Measurements from ENCODE around the gene SPAG16.

SPAG16 gene

DNA sequence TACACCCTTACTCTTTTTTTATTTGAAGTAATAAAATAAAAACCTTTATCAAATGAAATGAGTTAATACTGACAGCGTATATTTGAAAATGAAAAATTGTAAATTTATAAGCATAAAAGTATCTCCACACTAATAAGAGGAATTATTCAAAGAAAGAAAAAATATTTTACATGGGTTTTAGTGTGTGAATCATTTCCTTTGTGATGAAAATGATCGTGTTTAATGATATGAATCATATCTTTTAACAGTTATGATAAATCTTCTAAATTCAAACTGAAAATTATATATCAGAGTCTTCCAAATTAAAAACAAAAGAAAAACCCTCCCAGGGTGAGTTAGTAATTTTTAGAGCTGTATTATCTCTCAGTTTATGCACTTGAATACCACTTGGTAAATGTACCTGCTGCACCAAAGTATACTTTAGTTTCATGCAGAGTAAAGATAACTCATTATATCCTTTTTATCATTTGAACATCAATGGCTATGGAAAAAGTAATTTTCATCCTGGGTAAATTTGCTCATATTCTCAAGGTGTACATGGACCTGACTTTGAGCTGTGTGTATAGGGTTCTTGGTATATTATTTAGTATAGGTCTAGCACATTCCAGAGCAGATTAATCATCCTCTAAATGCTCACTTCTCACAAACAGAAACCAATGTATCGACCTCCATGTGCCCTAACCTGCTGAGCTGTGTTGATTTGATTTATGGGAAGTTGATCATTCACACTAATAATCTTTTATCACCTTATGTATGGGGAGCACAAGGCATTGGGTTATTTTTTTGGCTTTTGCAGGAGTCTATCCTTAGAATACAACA is 1027.9 kb downstream of the SPAG16 start:
- DNase-seq = no peak

DNA sequence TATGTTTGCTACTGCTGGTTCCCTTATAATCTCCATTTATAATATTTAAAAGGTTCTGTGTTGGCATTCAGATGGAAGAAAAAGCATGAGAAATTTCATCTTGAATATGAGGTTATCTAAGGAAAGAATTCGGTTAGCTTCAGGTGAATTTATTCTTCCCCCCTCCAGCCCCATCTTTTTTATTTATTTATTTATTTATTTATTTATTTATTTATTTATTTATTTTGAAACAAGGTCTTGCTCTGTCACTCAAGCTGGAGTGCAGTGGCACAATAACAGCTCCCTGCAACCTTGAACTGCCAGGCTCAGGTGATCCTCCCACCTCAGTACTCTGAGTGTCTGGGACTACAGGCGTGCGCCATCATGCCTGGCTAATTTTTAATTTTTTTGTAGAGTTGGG is 1031.1 kb downstream of the SPAG16 start:
- no peak for DNase-seq

DNA sequence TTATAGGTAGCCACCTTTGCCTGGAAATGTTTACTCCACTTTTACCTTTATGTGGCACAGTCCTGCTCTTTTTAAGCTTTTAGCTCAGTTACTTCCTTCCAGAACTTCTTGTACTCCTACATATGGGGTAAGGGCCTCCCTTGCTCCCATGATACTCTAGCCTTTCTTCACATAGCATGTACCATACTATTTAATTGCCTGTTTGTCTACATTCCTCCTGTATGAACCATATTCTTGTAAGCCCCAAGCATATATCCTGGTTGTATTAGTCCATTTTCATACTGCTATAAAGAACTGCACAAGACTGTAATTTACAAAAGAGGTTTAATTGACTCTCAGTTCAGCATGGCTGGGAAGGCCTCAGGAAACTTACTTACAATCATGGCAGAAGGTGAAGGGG is 1035.9 kb downstream of the SPAG16 start:
- no peak for DNase-seq

DNA sequence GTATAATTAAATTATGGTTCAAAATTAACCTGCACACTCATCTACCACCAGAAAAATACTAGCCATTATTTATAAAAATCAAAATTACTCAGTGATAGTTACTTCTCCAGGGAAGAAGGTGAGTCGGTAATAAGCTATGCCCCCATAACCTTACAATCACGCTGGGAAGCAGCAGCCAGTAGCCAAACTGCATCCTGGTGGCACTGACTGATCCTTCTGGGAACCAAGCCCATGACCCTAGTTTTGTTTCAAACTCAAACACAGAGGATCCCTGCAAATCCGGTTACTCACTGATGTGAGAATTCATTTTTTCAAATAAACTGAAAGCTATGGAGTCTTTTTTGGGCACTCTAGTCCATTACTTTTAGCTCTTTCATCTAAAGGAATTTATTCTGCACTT is 1038.4 kb downstream of the SPAG16 start:
- DNase-seq = no peak

DNA sequence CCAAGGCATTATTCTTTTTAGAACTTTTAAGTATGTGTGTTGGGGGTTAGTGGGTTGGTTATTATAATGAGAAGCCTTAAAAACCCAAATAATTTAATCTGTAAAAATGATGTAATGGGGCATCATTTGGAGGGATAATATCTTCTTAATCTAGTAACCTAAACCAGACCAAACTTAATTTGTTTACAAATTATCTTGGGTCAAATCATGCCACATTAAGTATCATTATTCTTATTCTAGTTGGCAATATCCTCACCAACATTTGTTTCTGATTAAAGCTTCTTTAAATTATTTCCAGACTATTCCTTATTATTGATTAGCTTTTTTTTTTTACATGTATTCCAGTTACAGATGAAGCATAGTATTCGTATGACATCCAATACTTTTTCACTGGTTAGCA is 1041.1 kb downstream of the SPAG16 start:
- DNase-seq = no peak

DNA sequence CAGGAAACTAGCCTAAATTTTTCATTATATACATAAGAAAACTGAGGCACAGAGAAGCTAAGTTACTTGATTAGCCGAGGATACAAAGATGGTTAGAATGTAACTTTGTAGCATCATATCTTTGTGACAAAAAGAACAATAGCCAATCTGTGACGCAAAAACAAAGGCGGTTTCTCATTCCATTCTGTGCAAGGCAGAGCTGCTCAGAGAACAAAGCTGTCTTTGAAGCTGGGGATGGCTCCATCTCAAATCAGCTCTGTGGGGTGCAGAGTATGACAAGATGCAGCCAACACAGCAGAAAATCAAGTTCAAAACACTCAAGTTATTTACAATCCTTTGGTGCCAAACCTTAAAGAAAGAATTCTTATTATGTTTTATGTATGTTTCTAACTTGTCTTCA is 1044.7 kb downstream of the SPAG16 start:
- DNase-seq = no peak

DNA sequence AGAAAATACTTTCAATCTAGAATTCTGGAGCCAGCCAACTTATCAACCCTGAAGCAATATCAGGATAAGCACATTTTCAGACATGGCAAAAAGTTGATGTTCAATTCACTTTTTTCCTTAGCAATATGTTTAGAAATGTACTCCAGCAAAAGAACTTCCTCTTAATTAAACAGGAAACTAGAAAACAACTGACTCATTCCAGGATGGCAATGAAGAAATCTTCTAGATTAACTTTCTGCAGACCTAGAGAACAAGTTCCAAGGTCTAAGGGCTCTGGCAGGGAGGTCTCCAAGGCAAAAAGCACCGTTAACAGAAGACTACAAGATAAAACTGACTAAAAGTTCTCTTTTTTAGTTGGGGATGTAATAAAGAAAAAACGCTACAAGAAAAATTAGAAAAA is 1057.4 kb downstream of the SPAG16 start:
- DNase-seq = no peak

DNA sequence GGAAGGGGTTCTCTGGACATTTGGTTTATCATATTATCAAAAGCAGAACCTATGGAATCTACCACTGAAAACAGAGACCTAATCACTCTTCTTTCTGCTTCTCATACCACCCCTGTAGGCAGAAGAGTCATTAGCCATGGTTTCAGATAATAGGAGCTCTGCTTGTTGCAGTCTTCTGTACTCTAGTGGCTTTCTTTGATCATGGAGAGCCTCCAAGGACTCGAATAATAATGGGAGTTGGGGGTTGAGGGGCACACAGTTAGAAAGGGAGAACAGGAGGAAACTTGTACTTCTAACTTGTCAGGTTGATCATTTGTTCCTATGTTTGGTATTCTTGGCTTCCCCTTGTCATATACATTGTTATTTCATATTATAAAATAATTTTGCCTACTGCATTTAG is 1074.2 kb downstream of the SPAG16 start:
- no peak for DNase-seq

DNA sequence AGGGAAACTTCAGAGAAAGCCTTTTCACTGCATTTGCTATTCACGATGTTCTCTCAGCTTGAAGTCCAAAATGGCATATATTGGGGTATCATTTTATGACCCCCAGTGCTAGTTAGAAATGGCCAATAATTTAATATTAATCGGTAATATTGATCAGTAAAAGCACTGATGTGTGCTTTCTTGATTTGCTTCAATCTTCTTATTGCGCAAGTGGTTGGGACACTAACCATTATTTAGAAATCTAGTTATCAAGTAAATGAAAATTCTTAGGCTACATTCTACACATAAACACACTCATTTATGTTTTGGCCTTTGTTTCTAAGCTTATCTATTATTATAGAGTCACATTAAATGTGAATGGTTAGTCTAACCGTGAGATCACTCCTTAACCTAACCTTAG is 1076.9 kb downstream of the SPAG16 start:
- DNase-seq = no peak

DNA sequence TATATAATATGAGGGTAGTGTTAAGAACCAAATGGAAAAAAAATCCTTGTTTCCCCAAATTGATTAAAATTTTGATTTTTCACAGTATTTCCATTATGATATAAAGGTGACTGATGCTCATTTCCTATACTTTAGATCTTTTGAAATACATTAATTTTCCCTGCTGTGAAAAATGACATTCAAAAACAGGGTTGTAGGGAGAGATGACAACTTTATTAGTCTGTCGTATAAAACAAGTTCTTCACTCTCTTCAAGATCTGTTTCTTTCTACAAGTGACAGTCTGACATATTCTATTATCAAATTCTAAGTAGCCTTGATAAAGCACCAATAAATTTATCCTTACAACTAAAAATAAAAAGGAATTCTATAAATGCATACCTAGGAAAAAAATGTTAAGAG is 1081.3 kb downstream of the SPAG16 start:
- DNase-seq = no peak

DNA sequence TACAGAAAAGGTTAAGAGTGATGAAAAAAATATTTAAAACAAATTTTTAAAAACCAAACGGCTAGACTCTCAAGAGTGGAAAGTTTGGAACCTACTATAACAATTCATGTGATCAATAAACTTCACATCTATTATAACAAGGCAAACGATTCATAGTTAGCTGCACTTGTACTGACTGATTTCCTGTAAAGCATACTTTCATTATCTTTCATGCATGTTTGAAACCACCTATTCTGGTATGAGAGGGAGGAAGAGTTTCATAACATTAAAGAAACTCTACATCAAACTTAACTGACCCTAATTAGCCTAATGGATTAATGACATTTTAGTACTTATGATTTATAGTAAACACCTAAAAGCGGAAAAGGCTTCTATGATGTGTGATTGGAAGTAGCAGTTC is 1082.9 kb downstream of the SPAG16 start:
- no peak for DNase-seq

DNA sequence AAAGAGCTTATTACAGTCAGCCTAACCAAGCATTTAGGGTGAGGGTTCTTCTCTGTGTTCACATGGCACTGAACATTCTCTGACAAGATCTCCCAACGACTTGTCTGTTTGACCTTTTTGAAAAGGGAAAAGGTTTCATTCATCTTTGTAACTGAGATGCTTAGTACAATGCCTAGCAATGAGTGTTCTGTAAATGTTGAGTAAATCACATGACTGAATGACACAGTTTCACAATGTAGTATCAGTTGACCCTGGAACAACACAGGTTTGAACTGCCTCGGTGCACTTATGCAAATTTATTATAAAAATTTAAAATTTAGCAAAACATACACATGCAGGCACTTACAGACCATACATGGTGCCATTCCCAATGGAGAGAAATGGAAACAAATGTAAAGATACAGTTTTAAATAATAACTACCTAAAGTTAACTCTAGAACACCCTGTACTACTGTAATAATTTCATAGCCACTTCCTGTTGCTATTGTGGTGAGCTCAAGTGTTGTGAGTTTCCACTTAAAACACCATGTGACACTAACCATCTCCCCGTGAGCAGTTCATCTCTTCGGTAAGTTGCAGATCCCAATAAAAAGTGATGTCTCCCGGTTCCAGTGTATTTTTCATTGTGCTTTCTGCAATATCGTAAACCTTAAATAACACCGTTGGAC is 1092.5 kb downstream of the SPAG16 start:
- peak; percentile 57 for DNase-seq

DNA sequence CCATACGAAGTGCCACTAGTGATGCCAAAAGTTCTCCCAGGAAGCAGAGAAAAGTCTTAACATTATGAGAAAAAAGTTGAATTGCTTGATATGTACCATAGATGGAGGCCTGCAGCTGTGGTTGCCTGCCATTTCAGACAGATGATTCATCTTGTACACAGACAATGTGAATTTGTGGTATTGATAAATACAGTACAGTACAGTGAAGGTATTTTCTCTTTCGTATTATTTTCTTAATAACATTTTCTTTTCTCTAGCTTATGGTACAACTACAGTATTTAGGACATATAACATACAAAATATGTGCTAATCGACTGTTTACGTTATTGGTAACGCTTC is 1093.0 kb downstream of the SPAG16 start:
- DNase-seq = peak; percentile 35

DNA sequence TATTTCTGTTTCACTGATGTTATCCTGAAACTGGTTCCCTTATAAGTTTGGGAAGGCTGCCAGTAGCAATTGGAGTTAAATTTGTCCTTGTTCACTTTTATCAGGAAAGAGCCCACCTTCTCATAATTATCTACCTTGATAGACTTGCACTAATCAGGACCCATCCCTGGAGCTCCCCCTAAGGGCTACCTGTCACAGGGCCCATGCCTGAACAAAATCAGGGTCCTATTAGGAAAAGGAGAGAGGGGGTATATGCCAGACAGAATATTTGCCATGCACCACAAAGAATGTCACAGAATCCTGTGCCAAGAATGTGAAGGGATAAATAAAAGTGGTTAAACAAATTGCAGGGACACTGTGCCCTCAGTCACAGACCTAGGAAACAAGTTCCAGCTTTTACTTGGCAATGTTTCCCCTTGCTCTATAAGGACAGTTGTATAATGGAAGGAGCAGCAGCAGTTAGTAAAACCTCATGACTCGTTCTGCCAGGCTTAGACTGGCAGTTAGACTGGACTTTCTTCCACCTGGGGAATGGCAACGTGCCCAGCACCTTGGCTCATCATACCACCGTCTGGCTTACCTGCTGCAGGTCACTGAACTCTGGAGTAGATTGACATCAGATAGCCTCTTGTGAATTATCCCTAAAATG is 1094.3 kb downstream of the SPAG16 start:
- peak; percentile 36 for DNase-seq

DNA sequence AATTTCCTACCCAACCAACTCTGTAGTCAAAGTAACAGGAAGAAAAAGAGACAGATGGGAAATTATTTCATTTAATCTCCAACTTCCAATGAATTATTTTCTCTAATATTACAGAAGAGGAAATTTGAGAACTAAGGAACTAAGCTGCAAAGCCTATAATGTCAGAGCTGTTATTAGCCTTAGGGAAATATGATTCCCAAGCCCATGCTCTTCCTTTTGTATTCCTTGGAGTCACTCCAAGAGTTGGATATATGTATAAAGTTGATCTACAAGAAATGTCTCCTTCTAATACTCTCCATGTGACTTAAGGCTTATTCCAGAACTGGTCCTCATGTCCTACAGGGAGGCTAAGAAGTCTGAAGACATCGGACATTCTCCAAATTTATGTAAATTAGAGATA is 1095.0 kb downstream of the SPAG16 start:
- no peak for DNase-seq

DNA sequence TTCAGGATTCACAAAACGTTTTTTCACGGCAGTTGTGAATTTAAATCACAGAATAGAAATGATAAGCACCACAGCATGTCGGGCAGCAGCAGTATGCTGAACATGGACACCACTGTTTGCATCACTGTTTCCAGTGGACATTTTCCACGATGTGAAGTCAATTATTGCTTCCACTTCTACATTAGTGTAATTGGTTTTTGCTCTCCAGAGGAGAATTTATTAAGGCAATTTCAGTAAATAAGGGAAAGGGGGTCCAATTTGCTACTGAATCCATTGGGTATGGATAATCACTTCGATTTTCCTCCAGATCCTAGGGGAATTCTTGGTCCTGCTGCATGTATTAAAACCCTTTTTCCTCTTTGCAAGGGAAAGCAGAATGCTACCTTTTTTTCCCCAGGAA is 1096.4 kb downstream of the SPAG16 start:
- no peak for DNase-seq

DNA sequence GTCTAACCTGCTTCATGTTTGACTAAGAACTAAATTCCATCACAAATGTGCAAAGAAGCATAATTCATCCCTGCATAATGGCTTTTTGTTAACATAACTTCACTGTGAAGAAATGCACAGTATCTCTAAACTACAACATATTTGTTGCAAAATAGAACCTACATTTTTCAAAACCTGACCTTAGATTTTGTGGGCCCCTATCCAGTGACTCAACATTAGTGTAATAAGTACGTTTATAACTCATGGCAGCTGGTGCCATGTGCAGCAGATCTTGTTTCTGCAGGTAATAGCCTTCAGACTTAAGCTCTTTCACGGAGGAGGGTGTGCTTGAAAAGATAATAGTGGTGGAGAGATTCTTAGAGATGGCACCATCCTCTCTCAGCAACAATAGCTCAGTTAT is 1098.0 kb downstream of the SPAG16 start:
- DNase-seq = no peak

DNA sequence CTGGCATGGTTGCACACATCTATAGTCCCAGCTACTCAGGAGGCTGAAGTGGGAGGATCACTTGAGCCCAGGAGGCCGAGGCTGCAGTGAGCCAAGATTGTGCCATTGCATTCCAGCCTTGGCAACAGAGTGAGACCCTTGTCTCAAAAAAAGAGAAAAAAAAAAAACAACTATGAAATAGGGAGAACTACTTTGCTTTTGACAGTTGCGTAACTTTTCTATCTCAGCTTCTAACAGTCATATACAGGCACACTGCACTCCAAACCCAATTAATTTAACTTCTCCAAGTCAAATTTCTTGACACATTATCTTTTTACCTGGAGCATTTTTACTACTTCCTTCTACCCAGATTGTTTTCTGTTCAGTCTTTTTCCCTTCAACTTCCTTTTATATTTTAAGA is 1102.5 kb downstream of the SPAG16 start:
- no peak for DNase-seq

DNA sequence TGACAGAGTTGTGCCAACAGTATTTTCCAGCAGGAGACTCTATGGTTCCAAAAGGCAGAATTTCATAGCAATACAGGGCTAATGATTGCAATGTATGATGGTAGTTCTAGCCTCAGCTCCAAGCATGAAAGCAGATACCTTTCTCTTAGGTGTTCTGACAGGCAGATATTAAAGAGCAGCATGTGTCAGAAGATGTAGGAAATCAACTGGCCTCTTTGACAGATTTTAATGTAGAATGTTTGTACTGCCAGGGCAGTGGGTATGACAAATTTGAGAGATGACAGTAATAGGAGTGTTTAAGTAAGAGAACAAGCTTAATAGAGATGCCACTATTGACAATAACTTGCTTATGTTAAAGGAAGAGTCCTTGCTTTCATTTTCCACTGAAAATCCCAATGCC is 1105.1 kb downstream of the SPAG16 start:
- DNase-seq = no peak

DNA sequence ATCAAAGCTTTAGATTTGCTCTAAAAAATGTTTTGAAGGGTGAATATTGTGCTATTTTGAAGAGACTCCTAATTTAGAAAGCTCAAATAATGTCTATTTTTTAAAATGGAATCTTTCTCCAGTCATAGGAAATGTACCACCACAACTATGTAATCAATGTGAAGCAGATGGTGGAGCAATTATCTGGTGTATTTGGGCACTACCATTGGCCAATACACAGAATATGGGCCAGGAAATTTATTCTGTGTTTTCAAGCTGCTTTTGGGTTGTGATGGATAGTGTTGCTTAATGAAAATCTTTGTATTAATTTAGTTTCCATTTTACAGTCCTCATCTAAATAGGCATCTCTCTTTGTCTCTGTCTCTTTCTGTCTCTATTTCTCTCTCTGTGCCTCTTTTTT is 1109.5 kb downstream of the SPAG16 start:
- DNase-seq = no peak

DNA sequence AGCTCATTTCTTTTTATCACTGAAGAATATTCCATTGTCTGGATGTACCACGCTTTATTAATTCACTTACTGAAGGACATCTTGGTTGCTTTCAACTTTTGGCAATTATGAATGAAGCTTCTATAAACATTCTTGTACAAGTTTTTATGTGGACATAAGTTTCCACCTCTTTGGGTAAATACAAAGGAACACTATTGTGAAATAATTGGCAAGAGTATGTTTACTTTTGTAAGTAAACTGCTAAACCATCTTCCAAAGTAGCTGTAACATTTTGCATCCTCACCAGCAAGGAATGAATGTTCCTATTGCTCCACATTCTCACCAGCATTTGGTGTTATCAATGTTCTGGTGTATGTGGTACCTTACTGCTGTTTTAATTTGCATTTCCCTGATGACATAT is 1110.8 kb downstream of the SPAG16 start:
- DNase-seq = no peak

DNA sequence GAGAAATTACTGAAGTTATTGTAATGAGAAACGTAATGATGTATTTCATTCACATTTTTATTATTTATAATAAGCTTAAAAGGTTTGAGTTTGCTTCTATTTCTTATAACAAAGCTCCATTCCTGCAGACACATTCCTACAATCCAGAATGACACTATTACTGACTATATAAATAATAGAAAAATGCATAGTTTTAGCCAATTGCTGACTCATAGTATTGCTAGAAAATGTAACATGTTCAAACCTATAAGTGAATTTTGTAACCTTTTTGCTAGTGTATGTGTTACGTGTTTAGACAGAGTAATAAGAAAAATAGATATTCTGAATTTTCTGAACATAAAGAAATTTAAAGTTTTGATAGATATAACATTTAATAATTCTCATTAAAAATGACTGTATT is 1117.3 kb downstream of the SPAG16 start:
- no peak for DNase-seq

DNA sequence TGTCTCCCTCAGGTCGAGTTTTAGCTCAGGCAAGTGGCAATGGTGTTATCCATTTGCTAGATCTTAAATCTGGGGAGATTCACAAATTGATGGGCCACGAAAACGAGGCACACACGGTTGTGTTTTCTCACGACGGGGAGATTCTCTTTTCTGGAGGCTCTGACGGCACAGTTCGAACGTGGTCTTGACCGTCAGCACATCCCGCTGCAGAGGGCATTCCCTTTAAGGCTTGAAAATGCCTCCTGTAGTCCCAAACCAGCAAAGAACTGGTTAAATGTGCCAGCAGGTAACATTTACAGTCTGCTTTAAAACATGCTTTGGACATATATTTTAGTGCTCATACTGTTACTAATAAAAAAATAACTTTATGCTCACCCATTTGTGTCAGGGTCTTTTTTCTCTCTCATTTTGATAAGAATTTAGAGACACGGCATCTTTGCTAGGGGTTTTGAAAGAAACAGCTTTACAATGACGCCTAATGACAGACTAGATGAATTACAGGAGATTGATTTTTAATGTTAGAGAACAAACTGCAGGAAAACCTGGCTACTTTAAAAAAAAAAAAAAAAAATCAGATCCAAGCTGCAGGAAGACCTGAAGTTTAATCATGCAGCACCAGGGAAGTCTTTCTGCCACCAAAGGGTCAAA is 1126.0 kb downstream of the SPAG16 start:
- DNase-seq = peak; percentile 62
